OCI-LY3 (cell line): Measurements from ENCODE around the gene FRMD4B.

Source experiments
- H2AFZ ChIP-seq: fragments of 200-600, 300-600 bp; shearing (Covaris generic); 2 replicates; pipeline ENCODE4 v1.6.0; 2014; ENCODE audit warnings: antibody characterized with exemption, low read depth, low read length
- H3K27ac ChIP-seq: fragments of 200-600, 300-600 bp; sonication (generic); 2 replicates; pipeline ENCODE4 v1.5.1; 2014; ENCODE audit warnings: mild to moderate bottlenecking, low read length, moderate library complexity, mixed read lengths
- H3K27me3 ChIP-seq: fragments of 200-600, 300-600 bp; sonication (generic); 2 replicates; pipeline ENCODE4 v1.6.1; 2014; ENCODE audit warnings: low read depth, low read length, mixed read lengths
- H3K36me3 ChIP-seq: fragments of 200-600, 300-600 bp; sonication (generic); replicated peaks from 2 replicates; pipeline ENCODE3; 2014; ENCODE audit warnings: low read depth, low read length, mixed read lengths
- H3K4me1 ChIP-seq: fragments of 300-600, 200-600 bp; sonication (generic); 2 replicates; pipeline ENCODE4 v1.6.1; 2014; ENCODE audit warnings: low read length, mixed read lengths
- H3K4me2 ChIP-seq: fragments of 200-600, 300-600 bp; sonication (generic); 2 replicates; pipeline ENCODE4 v1.6.1; 2014; ENCODE audit warnings: low read length, mixed read lengths
- H3K4me3 ChIP-seq: fragments of 300-600, 200-600 bp; sonication (generic); 2 replicates; pipeline ENCODE4 v1.5.1; 2014; ENCODE audit warnings: antibody characterized with exemption, mild to moderate bottlenecking, low read length, moderate library complexity
- H3K79me2 ChIP-seq: fragments of 300-600, 200-600 bp; shearing (Covaris generic); 2 replicates; pipeline ENCODE4 v1.6.1; 2014; ENCODE audit warnings: mild to moderate bottlenecking, low read length, mixed read lengths
- H3K9ac ChIP-seq: fragments of 300-600, 200-600 bp; shearing (Covaris generic); 2 replicates; pipeline ENCODE4 v1.6.0; 2014; ENCODE audit warnings: mild to moderate bottlenecking, low read length, moderate library complexity
- H3K9me3 ChIP-seq: fragments of 200-600, 300-600 bp; shearing (Covaris generic); 2 replicates; pipeline ENCODE4 v1.6.1; 2014; ENCODE audit warnings: low read length, mixed read lengths; ENCODE audit not compliant: insufficient read depth
- H4K20me1 ChIP-seq: fragments of 200-600, 300-600 bp; sonication (generic); 2 replicates; pipeline ENCODE4 v1.6.1; 2016; ENCODE audit warnings: low read length, mixed read lengths; ENCODE audit not compliant: insufficient read depth
- EZH2phosphoT487 ChIP-seq: fragments of 200-600 bp; shearing (Covaris generic); IDR thresholded peaks from 2 replicates; pipeline ENCODE4 v1.6.1; 2018; ENCODE audit warnings: antibody characterized with exemption, mixed run types, low read depth
- TF ChIP-seq, protein P1 (sequence below): fragments of 200-600, 300-600 bp; sonication (generic); IDR thresholded peaks from 2 replicates; pipeline ENCODE4 v1.5.1; 2014; ENCODE audit warnings: antibody characterized with exemption, low read length, low read depth

Gene FRMD4B

DNA sequence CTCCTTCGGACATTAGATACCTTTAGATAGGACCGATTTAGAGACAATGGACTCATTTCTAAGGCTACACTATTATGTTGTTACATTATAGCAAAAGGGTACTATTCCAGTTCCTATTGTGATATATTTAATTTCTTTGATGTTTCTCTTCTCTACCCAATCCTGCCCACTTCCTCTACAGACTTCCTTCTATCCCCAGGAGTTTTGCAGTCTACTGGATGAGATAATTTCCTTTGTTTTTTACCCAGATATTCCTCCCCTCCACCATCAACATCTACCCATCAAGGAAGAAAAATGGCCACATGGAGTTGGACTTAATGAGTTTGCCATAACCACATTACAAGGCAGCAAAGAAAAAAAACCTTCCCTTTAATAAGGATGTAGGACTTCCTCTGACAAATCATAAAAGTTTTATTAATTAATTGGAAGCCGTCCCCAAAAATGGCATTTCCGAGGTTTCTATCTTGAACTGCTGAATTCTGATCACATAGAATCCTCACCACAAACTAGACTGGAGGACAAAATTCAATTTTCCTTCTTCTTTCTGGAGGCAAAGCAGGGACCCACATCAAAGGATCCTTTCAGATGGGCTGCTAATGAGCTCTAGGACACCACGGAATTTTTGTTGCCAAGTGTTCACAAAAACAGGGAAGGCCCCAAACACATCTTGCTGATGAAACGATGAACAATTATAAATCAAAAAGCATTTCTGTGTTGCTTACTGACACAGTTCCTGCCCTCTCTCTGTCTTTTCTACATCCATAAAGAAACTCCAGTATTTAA, 33.4 kb downstream of the FRMD4B start:
- Histone ChIP-seq H3K4me3 (no peak overlapping the region), H2AFZ (no peak overlapping the region), H3K4me2 (no peak overlapping the region), H3K27me3 (0 out of 2 replicates have a peak, but pooled peaks cover 3% of the 10 kb centered on the region), H3K9ac (no peak overlapping the region), H3K36me3 (no peaks in the 10 kb centered on the region), H4K20me1 (no peaks in the 10 kb centered on the region), H3K79me2 (no peaks in the 10 kb centered on the region), H3K4me1 (no peaks in the 10 kb centered on the region), H3K9me3 (no peaks in the 10 kb centered on the region), H3K27ac (no peak overlapping the region)
- TF ChIP-seq, protein P1, sequence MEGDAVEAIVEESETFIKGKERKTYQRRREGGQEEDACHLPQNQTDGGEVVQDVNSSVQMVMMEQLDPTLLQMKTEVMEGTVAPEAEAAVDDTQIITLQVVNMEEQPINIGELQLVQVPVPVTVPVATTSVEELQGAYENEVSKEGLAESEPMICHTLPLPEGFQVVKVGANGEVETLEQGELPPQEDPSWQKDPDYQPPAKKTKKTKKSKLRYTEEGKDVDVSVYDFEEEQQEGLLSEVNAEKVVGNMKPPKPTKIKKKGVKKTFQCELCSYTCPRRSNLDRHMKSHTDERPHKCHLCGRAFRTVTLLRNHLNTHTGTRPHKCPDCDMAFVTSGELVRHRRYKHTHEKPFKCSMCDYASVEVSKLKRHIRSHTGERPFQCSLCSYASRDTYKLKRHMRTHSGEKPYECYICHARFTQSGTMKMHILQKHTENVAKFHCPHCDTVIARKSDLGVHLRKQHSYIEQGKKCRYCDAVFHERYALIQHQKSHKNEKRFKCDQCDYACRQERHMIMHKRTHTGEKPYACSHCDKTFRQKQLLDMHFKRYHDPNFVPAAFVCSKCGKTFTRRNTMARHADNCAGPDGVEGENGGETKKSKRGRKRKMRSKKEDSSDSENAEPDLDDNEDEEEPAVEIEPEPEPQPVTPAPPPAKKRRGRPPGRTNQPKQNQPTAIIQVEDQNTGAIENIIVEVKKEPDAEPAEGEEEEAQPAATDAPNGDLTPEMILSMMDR = no peak
- TF ChIP-seq EZH2phosphoT487 = no peak

DNA sequence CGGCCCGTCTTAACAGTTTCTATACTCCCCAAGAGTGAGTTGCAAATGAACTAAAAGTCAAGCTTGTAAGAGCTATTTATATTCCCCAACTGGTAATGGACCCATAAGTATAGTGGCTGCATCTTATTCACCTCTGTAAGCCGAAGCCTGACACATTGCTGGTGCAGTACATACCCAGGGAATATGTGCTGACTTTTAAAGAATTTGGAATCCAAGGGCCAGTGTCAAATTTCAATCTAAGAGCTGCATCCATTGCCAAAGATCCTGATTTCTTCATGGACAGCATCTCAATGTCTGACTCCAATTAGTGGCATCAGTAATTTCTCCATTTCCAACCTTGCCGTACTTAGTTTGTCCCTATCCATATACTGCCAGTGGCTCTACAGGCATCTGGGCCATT, 42.0 kb downstream of the FRMD4B start:
- Histone ChIP-seq H3K4me3 (no peak overlapping the region), H2AFZ (no peak overlapping the region), H3K36me3 (no peaks in the 10 kb centered on the region), H4K20me1 (no peaks in the 10 kb centered on the region), H3K9me3 (no peaks in the 10 kb centered on the region), H3K27ac (no peak overlapping the region), H3K9ac (no peak overlapping the region), H3K4me2 (no peak overlapping the region), H3K4me1 (no peaks in the 10 kb centered on the region), H3K79me2 (no peaks in the 10 kb centered on the region), H3K27me3 (no peaks in the 10 kb centered on the region)
- TF ChIP-seq, protein P1 = no peak
- TF ChIP-seq EZH2phosphoT487 = no peak

DNA sequence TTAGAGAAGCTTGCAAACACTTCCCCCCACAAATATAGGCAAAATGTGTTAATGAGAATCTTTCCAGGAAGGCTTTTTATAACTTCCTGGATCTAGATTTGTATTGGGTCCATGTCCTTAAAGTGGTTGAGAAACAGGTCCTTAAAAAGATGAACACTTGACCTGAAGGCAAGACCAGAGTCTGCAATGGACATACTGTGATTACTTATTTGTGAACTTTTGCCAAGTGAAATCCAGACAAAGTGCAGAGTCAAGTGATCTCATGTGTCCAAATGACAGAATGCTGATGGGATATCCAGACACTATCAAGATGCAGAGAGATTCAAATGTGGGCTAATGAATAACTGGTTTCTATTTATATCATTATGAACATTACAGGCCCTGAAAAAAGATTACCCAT, 43.8 kb downstream of the FRMD4B start:
- H3K27me3 ChIP-seq = no peaks in the 10 kb centered on the region
- H3K9ac ChIP-seq = no peak overlapping the region
- H2AFZ ChIP-seq = no peak overlapping the region
- H3K4me1 ChIP-seq = no peaks in the 10 kb centered on the region
- no peaks in the 10 kb centered on the region for H3K36me3 ChIP-seq
- H3K79me2 ChIP-seq = no peaks in the 10 kb centered on the region
- no peak overlapping the region for H3K4me2 ChIP-seq
- TF ChIP-seq, protein P1 = no peak
- TF ChIP-seq EZH2phosphoT487 = no peak
- no peak overlapping the region for H3K4me3 ChIP-seq
- H3K9me3 ChIP-seq = no peaks in the 10 kb centered on the region
- H4K20me1 ChIP-seq = no peaks in the 10 kb centered on the region
- H3K27ac ChIP-seq = no peak overlapping the region

DNA sequence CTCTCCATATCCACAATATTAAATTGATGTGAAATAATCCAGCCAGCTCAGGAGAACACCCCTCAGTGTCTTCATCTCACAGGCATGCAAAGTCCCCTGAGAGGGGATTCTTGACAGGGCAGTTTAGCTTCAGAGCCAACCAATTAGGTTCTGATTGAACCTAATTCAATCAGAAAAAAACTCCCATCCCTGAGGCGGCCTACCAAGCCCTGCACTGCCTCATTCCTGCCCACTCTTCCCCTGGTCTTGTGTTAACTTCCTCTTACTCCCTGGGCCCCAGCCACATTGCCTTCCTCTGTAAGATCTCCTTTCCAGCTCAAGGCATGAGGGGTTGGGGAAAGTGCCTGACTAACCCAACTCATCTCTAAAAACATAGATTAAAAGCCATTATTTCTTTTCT, 46.1 kb downstream of the FRMD4B start:
- H3K9me3 ChIP-seq = no peaks in the 10 kb centered on the region
- H3K79me2 ChIP-seq = no peaks in the 10 kb centered on the region
- no peak overlapping the region for H3K4me3 ChIP-seq
- no peaks in the 10 kb centered on the region for H3K36me3 ChIP-seq
- H3K27ac ChIP-seq = no peak overlapping the region
- H4K20me1 ChIP-seq = no peaks in the 10 kb centered on the region
- TF ChIP-seq, protein P1 = no peak
- no peak for TF ChIP-seq EZH2phosphoT487
- H3K9ac ChIP-seq = no peak overlapping the region
- no peaks in the 10 kb centered on the region for H3K4me1 ChIP-seq
- no peaks in the 10 kb centered on the region; the same call in 1 of the 2 replicates for H3K27me3 ChIP-seq
- no peak overlapping the region for H2AFZ ChIP-seq
- H3K4me2 ChIP-seq = no peak overlapping the region
